ENCODE data around the gene SYT14. TPM values are rescaled to one million over a fixed set of nuclear protein-coding genes. Genes with fewer than 3 reads are reported as not detected.

The SYT14 gene
- total and polyA plus RNA-seq, 2 of the 4 experiments (the other 2 are of a cell fraction) = 0.14 to 1.3 TPM

DNA sequence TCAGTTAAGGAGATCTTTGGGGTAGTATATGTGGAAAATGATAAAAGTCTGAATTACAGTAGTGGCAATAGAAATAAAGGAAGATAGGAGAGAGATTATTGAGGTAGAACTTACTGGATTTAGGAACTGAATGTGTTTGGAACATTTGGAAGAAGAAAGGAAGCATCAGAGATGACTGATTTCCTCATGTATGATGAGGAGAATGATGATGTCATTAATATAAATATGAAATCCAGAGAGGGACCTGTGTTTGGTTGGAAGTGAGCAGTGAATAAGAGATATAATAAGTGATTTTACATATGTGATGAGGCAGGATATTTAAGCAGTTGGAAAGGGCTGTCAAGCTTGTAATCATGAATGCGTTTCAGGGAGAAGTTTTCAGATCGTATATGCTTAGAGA, 86.3 kb downstream of the SYT14 start:
- no peak overlapping the region for H2BK15ac ChIP-seq (ENCODE audit: low read depth, low read length)
- no peak overlapping the region for H2BK20ac ChIP-seq (ENCODE audit: low read depth, low read length)
- DNase-seq (no peak), ATAC-seq (ENCODE audit: low read depth) (no peak)
- H3K79me1 ChIP-seq (ENCODE audit: low read depth in 1 of 2, low read length in 2 of 2) = no peaks in the 10 kb centered on the region
- H3K56ac ChIP-seq (ENCODE audit: extremely low read depth, insufficient read depth, low read length) = no peak overlapping the region
- H3K9me3 ChIP-seq (ENCODE audit: control insufficient read depth, insufficient read depth, low read length) = no peaks in the 10 kb centered on the region
- ChIA-PET POLR2A (ENCODE audit: unreplicated experiment) (no interaction called here), CTCF (no interaction called here)
- intact Hi-C loops (cut with micrococcal nuclease) = no loop called here
- H3K14ac ChIP-seq (replicated peaks; ENCODE audit: low read depth, low read length) = no peak overlapping the region
- H2BK5ac ChIP-seq (ENCODE audit: low read depth, low read length, poor library complexity, severe bottlenecking) = no peak overlapping the region
- no peak overlapping the region for H4K8ac ChIP-seq (ENCODE audit: low read depth in 2 of 2, low read length in 2 of 2)
- H3K4ac ChIP-seq (ENCODE audit: low read depth, low read length) = no peak overlapping the region
- no peak overlapping the region for H4K91ac ChIP-seq (ENCODE audit: insufficient read depth, low read depth, low read length)
- no peak overlapping the region for H2AK9ac ChIP-seq (replicated peaks; ENCODE audit: low read depth, low read length, poor library complexity)
- no TSS peak for BruUV-seq (replicated peaks)
- no peak overlapping the region for H3K18ac ChIP-seq (ENCODE audit: low read depth, low read length)
- H3K27ac ChIP-seq (ENCODE audit: insufficient read depth, low read length) = no peak overlapping the region
- 56% methylated on average over 2 of the region's 2 CpGs; no CpG with 5 or more reads in 1 of the 2 experiments for WGBS, 2 experiments (ENCODE audit: extremely low coverage in 2 of 2, insufficient read length in 1 of 2)
- no peaks in the 10 kb centered on the region for H3K36me3 ChIP-seq (ENCODE audit: control insufficient read depth, insufficient read depth, low read length)
- no peak overlapping the region for H4K5ac ChIP-seq (ENCODE audit: low read depth, low read length)
- no peaks in the 10 kb centered on the region for H3K4me1 ChIP-seq (ENCODE audit: control insufficient read depth, insufficient read depth, low read length)
- no peaks in the 10 kb centered on the region for H3K27me3 ChIP-seq (ENCODE audit: control insufficient read depth, insufficient read depth, low read length)
- no peaks in the 10 kb centered on the region for H4K20me1 ChIP-seq (ENCODE audit: insufficient read depth, low read length)
- no peak overlapping the region for H2AK5ac ChIP-seq (ENCODE audit: low read depth, low read length)
- in situ Hi-C loops (cut with MboI; ENCODE audit: low sequenced_read_pairs) = no loop called here
- no peak overlapping the region for H3K4me2 ChIP-seq (ENCODE audit: low read depth, low read length)
- no peak overlapping the region for H3K9ac ChIP-seq (ENCODE audit: low read depth, low read length)
- no peak overlapping the region for H2BK120ac ChIP-seq (ENCODE audit: low read depth, low read length)
- dilution Hi-C loops (cut with HindIII; ENCODE audit: low sequenced_read_pairs, unreplicated experiment) = no loop called here
- no peak overlapping the region for H3K4me3 ChIP-seq (ENCODE audit: insufficient read depth, low read depth, low read length)
- no peaks in the 10 kb centered on the region for H3K9me1 ChIP-seq (ENCODE audit: insufficient read depth, low read length)
- TF ChIP-seq MAFK (IDR thresholded peaks at IDR 0.05; ENCODE audit: low read depth, low read length) (no peak), FOS (IDR thresholded peaks at IDR 0.05; ENCODE audit: low read depth, low read length) (no peak), SMC3 (IDR thresholded peaks at IDR 0.05; ENCODE audit: low read depth, low read length) (no peak), MXI1 (IDR thresholded peaks at IDR 0.05; ENCODE audit: borderline replicate concordance, low read depth, low read length) (no peak), RFX5 (IDR thresholded peaks at IDR 0.05; ENCODE audit: low read depth, low read length) (no peak), RCOR1 (IDR thresholded peaks at IDR 0.05; ENCODE audit: insufficient replicate concordance, low read length) (no peak), RAD21 (IDR thresholded peaks at IDR 0.05; ENCODE audit: low read length) (no peak), BHLHE40 (IDR thresholded peaks at IDR 0.05; ENCODE audit: low read depth, low read length) (no peak), NFE2L2 (IDR thresholded peaks at IDR 0.05; ENCODE audit: low read depth, low read length) (no peak), CHD1 (IDR thresholded peaks at IDR 0.05; ENCODE audit: low read depth, low read length) (no peak), MAZ (IDR thresholded peaks at IDR 0.05; ENCODE audit: borderline replicate concordance, low read depth, low read length) (no peak), POLR2A (IDR thresholded peaks at IDR 0.05; ENCODE audit: low read depth, low read length) (no peak), CEBPB (IDR thresholded peaks at IDR 0.05; ENCODE audit: low read depth, low read length) (no peak)
- TF ChIP-seq, protein P1, sequence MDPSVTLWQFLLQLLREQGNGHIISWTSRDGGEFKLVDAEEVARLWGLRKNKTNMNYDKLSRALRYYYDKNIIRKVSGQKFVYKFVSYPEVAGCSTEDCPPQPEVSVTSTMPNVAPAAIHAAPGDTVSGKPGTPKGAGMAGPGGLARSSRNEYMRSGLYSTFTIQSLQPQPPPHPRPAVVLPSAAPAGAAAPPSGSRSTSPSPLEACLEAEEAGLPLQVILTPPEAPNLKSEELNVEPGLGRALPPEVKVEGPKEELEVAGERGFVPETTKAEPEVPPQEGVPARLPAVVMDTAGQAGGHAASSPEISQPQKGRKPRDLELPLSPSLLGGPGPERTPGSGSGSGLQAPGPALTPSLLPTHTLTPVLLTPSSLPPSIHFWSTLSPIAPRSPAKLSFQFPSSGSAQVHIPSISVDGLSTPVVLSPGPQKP (IDR thresholded peaks at IDR 0.05; ENCODE audit: borderline replicate concordance, low read depth, low read length) = no peak
- TF ChIP-seq, protein P2, sequence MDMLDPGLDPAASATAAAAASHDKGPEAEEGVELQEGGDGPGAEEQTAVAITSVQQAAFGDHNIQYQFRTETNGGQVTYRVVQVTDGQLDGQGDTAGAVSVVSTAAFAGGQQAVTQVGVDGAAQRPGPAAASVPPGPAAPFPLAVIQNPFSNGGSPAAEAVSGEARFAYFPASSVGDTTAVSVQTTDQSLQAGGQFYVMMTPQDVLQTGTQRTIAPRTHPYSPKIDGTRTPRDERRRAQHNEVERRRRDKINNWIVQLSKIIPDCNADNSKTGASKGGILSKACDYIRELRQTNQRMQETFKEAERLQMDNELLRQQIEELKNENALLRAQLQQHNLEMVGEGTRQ (IDR thresholded peaks at IDR 0.05; ENCODE audit: low read depth, low read length) = no peak
- no peak overlapping the region for H2AFZ ChIP-seq (replicated peaks; ENCODE audit: low read length, poor library complexity)
- no peak overlapping the region for H3K23ac ChIP-seq (ENCODE audit: low read depth, low read length)
